ENCODE results near the gene GPRIN3.

Gene GPRIN3

DNA sequence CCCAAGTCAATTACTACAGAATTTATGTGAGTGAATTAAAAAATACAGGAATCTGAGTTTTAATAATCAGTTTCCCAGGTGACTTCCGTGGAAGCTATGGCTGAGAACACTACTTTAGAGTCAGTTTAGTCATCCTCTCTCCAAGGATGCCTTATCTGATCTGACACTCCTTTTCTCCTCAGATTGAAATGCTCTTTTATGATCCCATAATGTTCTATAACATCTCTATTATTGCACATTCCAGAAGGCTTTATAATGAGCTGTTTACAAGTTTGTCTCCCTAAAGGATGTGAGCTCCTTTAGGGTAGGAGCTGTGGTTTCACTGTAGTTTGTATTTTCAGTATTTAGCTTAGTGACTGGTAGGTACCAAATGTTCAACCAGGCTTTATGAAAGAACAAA is 90.0 kb downstream of the GPRIN3 start:
- TF ChIP-seq, protein P1, sequence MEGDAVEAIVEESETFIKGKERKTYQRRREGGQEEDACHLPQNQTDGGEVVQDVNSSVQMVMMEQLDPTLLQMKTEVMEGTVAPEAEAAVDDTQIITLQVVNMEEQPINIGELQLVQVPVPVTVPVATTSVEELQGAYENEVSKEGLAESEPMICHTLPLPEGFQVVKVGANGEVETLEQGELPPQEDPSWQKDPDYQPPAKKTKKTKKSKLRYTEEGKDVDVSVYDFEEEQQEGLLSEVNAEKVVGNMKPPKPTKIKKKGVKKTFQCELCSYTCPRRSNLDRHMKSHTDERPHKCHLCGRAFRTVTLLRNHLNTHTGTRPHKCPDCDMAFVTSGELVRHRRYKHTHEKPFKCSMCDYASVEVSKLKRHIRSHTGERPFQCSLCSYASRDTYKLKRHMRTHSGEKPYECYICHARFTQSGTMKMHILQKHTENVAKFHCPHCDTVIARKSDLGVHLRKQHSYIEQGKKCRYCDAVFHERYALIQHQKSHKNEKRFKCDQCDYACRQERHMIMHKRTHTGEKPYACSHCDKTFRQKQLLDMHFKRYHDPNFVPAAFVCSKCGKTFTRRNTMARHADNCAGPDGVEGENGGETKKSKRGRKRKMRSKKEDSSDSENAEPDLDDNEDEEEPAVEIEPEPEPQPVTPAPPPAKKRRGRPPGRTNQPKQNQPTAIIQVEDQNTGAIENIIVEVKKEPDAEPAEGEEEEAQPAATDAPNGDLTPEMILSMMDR (conservative IDR thresholded peaks at IDR 0.05): no peak
- no peak for TF ChIP-seq ZFX (IDR thresholded peaks at IDR 0.05)

GRCh38 chr4:89216866-89217265 is 90.7 kb downstream of the GPRIN3 start:
- TF ChIP-seq, protein P1 (conservative IDR thresholded peaks at IDR 0.05): no peak
- no peak for TF ChIP-seq ZFX (IDR thresholded peaks at IDR 0.05)
- no peak overlapping the region for H3K27ac ChIP-seq

More for the DNA sequence above, 90.0 kb downstream of the GPRIN3 start:
- no peak overlapping the region for H3K27ac ChIP-seq

GRCh38 chr4:89216422-89216821 is 91.2 kb downstream of the GPRIN3 start:
- H3K27ac ChIP-seq: no peak overlapping the region
- no peak for TF ChIP-seq ZFX (IDR thresholded peaks at IDR 0.05)
- TF ChIP-seq, protein P1 (conservative IDR thresholded peaks at IDR 0.05): no peak

GRCh38 chr4:89215736-89216135 is 91.9 kb downstream of the GPRIN3 start:
- no peak overlapping the region for H3K27ac ChIP-seq
- TF ChIP-seq, protein P1 (conservative IDR thresholded peaks at IDR 0.05): no peak
- no peak for TF ChIP-seq ZFX (IDR thresholded peaks at IDR 0.05)

GRCh38 chr4:89214308-89214707 is 93.3 kb downstream of the GPRIN3 start:
- H3K27ac ChIP-seq: no peak overlapping the region
- TF ChIP-seq, protein P1 (conservative IDR thresholded peaks at IDR 0.05): no peak
- TF ChIP-seq ZFX (IDR thresholded peaks at IDR 0.05): no peak

DNA sequence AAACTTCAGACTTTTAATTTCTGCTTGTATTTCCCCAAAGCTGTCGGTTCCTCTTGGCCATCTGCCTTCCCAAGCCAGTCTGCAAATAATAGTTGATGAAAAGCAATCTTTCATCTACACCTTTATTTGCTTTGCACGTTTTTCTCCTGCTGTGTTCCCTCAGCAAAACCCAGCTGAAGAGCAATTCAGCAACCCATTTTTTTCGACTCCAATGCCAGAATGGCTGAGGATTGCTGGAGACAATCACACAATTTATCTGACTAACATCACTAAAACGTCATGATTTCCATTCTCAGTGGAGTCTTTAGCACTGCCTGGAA is 94.3 kb downstream of the GPRIN3 start:
- H3K27ac ChIP-seq: no peak overlapping the region
- TF ChIP-seq ZFX (IDR thresholded peaks at IDR 0.05): no peak
- TF ChIP-seq, protein P1 (conservative IDR thresholded peaks at IDR 0.05): no peak

DNA sequence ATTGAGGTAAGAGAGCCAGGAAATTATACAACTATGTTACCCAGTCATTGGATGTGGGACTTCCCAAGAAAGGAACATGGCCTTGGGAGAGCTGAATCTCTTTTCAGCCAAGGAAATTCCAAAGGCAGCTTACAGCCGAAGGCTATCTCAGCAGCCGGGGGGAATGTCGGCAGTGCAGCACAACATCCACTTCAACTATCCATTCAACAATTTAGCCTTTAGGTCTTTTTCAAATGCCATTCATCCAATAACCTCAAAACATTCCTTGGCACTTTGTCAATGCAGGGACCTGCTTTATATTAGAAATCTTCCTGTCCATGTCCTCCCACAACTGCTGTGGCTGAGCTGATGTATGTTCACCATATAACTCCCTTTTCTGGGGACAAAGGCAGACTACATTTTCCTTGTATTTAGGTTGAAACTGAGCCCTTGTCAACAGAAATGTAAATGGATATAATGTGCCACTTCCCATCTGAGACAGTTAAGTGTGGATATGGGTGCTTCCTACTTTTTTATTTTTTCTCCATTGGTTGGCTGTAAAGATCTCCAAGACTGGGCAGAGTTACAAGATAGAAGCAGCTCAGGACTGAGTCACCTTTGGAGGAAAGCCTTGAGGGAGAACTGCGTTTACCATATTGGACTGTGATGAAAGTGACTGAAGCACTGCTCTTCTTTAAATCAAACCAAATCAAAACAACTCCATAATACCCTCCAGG is 94.8 kb downstream of the GPRIN3 start:
- TF ChIP-seq, protein P1 (conservative IDR thresholded peaks at IDR 0.05): no peak
- no peak for TF ChIP-seq ZFX (IDR thresholded peaks at IDR 0.05)
- H3K27ac ChIP-seq: no peak overlapping the region
